Measurements from ENCODE around the gene PRSS33. TPM values are rescaled to one million over a fixed set of nuclear protein-coding genes. Genes with fewer than 3 reads are reported as not detected.

Gene PRSS33
- total RNA-seq (2014; rRNA removed; shearing (Covaris generic); ENCODE audit: low replicate concordance): not detected in 2 replicates

- Histone ChIP-seq H3K9me3 (ENCODE audit: low read length) (no peaks in the 10 kb centered on the region), H3K4me2 (ENCODE audit: low read depth, low read length, poor library complexity, severe bottlenecking) (no peak within 1 kb of the TSS), H3K4me1 (ENCODE audit: low read length) (no peaks in the 10 kb centered on the region), H4K20me1 (ENCODE audit: insufficient read depth, low read depth, low read length) (no peaks in the 10 kb centered on the region), H3K4me3 (ENCODE audit: low read length) (no peak within 1 kb of the TSS), H3K9me2 (replicated peaks; ENCODE audit: insufficient read depth, low read length) (no peaks in the 10 kb centered on the region), H3K9ac (ENCODE audit: low read length) (no peak within 1 kb of the TSS), H3K79me2 (ENCODE audit: low read length) (no peaks in the 10 kb centered on the region), H3K27ac (ENCODE audit: low read length) (no peak within 1 kb of the TSS), H3K27me3 (ENCODE audit: low read length) (no peaks in the 10 kb centered on the region), H2AFZ (ENCODE audit: low read length) (no peak within 1 kb of the TSS), H3K36me3 (ENCODE audit: insufficient read depth, low read length) (no peaks in the 10 kb centered on the region)
- peak; percentile 41 for DNase-seq
Measured at GRCh38 chr16:2787406-2787805, at the start of gene PRSS33. Gene PRSS33, minus strand, starts transcription at chr16:2787560. Its CDS starts 1,013 bp downstream, at chr16:2786547.

- no peak overlapping the region for H3K9ac ChIP-seq (ENCODE audit: low read length)
- H3K4me2 ChIP-seq (ENCODE audit: low read depth, low read length, poor library complexity, severe bottlenecking): no peak overlapping the region
- no peaks in the 10 kb centered on the region for H3K4me1 ChIP-seq (ENCODE audit: low read length)
- no peak overlapping the region for H3K27ac ChIP-seq (ENCODE audit: low read length)
- H3K79me2 ChIP-seq (ENCODE audit: low read length): no peaks in the 10 kb centered on the region
- no peak overlapping the region for H2AFZ ChIP-seq (ENCODE audit: low read length)
- no peaks in the 10 kb centered on the region for H3K27me3 ChIP-seq (ENCODE audit: low read length)
- H3K36me3 ChIP-seq (ENCODE audit: insufficient read depth, low read length): no peaks in the 10 kb centered on the region
- H3K9me3 ChIP-seq (ENCODE audit: low read length): no peaks in the 10 kb centered on the region
- H4K20me1 ChIP-seq (ENCODE audit: insufficient read depth, low read depth, low read length): no peaks in the 10 kb centered on the region
- no peak for DNase-seq
- no peaks in the 10 kb centered on the region for H3K9me2 ChIP-seq (replicated peaks; ENCODE audit: insufficient read depth, low read length)
- no peak overlapping the region for H3K4me3 ChIP-seq (ENCODE audit: low read length)
Measured at GRCh38 chr16:2836646-2837508, 49.5 kb upstream of the PRSS33 start.

GRCh38 chr16:2835638-2836493, 48.5 kb upstream of the PRSS33 start:
- no peak for DNase-seq
- Histone ChIP-seq H2AFZ (ENCODE audit: low read length) (no peak overlapping the region), H3K4me3 (ENCODE audit: low read length) (no peak overlapping the region), H3K9me3 (ENCODE audit: low read length) (no peaks in the 10 kb centered on the region), H3K9ac (ENCODE audit: low read length) (no peak overlapping the region), H3K4me1 (ENCODE audit: low read length) (no peaks in the 10 kb centered on the region), H3K36me3 (ENCODE audit: insufficient read depth, low read length) (no peaks in the 10 kb centered on the region), H3K27ac (ENCODE audit: low read length) (no peak overlapping the region), H4K20me1 (ENCODE audit: insufficient read depth, low read depth, low read length) (no peaks in the 10 kb centered on the region), H3K79me2 (ENCODE audit: low read length) (no peaks in the 10 kb centered on the region), H3K4me2 (ENCODE audit: low read depth, low read length, poor library complexity, severe bottlenecking) (no peak overlapping the region), H3K9me2 (replicated peaks; ENCODE audit: insufficient read depth, low read length) (no peaks in the 10 kb centered on the region), H3K27me3 (ENCODE audit: low read length) (no peaks in the 10 kb centered on the region)

GRCh38 chr16:2834968-2835367, 47.6 kb upstream of the PRSS33 start:
- no peaks in the 10 kb centered on the region for H3K9me2 ChIP-seq (replicated peaks; ENCODE audit: insufficient read depth, low read length)
- H3K4me2 ChIP-seq (ENCODE audit: low read depth, low read length, poor library complexity, severe bottlenecking): no peak overlapping the region
- no peaks in the 10 kb centered on the region for H3K9me3 ChIP-seq (ENCODE audit: low read length)
- no peaks in the 10 kb centered on the region for H3K4me1 ChIP-seq (ENCODE audit: low read length)
- no peaks in the 10 kb centered on the region for H3K27me3 ChIP-seq (ENCODE audit: low read length)
- H3K27ac ChIP-seq (ENCODE audit: low read length): no peak overlapping the region
- H3K4me3 ChIP-seq (ENCODE audit: low read length): no peak overlapping the region
- no peak overlapping the region for H2AFZ ChIP-seq (ENCODE audit: low read length)
- no peaks in the 10 kb centered on the region for H3K79me2 ChIP-seq (ENCODE audit: low read length)
- no peak overlapping the region for H3K9ac ChIP-seq (ENCODE audit: low read length)
- H3K36me3 ChIP-seq (ENCODE audit: insufficient read depth, low read length): no peaks in the 10 kb centered on the region
- DNase-seq: no peak
- no peaks in the 10 kb centered on the region for H4K20me1 ChIP-seq (ENCODE audit: insufficient read depth, low read depth, low read length)

- peak; percentile 50 for DNase-seq
- Histone ChIP-seq H3K27me3 (ENCODE audit: low read length) (no peaks in the 10 kb centered on the region), H3K9me3 (ENCODE audit: low read length) (no peaks in the 10 kb centered on the region), H3K4me1 (ENCODE audit: low read length) (no peaks in the 10 kb centered on the region), H4K20me1 (ENCODE audit: insufficient read depth, low read depth, low read length) (no peaks in the 10 kb centered on the region), H2AFZ (ENCODE audit: low read length) (no peak overlapping the region), H3K4me2 (ENCODE audit: low read depth, low read length, poor library complexity, severe bottlenecking) (no peak overlapping the region), H3K9ac (ENCODE audit: low read length) (no peak overlapping the region), H3K36me3 (ENCODE audit: insufficient read depth, low read length) (no peaks in the 10 kb centered on the region), H3K79me2 (ENCODE audit: low read length) (no peaks in the 10 kb centered on the region), H3K4me3 (ENCODE audit: low read length) (no peak overlapping the region), H3K9me2 (replicated peaks; ENCODE audit: insufficient read depth, low read length) (no peaks in the 10 kb centered on the region), H3K27ac (ENCODE audit: low read length) (no peak overlapping the region)
Measured at GRCh38 chr16:2833776-2834175, 46.4 kb upstream of the PRSS33 start.

GRCh38 chr16:2831203-2831602, 43.8 kb upstream of the PRSS33 start:
- H2AFZ ChIP-seq (ENCODE audit: low read length): no peak overlapping the region
- no peak overlapping the region for H3K4me2 ChIP-seq (ENCODE audit: low read depth, low read length, poor library complexity, severe bottlenecking)
- no peak overlapping the region for H3K27ac ChIP-seq (ENCODE audit: low read length)

GRCh38 chr16:2830355-2830695, 43.0 kb upstream of the PRSS33 start:
- Histone ChIP-seq H3K36me3 (ENCODE audit: insufficient read depth, low read length) (no peaks in the 10 kb centered on the region), H3K4me1 (ENCODE audit: low read length) (no peaks in the 10 kb centered on the region), H3K79me2 (ENCODE audit: low read length) (no peaks in the 10 kb centered on the region), H3K27me3 (ENCODE audit: low read length) (no peaks in the 10 kb centered on the region), H3K9me3 (ENCODE audit: low read length) (no peaks in the 10 kb centered on the region), H3K27ac (ENCODE audit: low read length) (no peak overlapping the region), H3K4me3 (ENCODE audit: low read length) (no peak overlapping the region), H3K9ac (ENCODE audit: low read length) (no peak overlapping the region), H2AFZ (ENCODE audit: low read length) (no peak overlapping the region), H3K9me2 (replicated peaks; ENCODE audit: insufficient read depth, low read length) (no peaks in the 10 kb centered on the region), H4K20me1 (ENCODE audit: insufficient read depth, low read depth, low read length) (no peaks in the 10 kb centered on the region), H3K4me2 (ENCODE audit: low read depth, low read length, poor library complexity, severe bottlenecking) (no peak overlapping the region)
- no peak for DNase-seq

More at GRCh38 chr16:2831203-2831602, 43.8 kb upstream of the PRSS33 start:
- H3K9me3 ChIP-seq (ENCODE audit: low read length): no peaks in the 10 kb centered on the region
- no peaks in the 10 kb centered on the region for H3K79me2 ChIP-seq (ENCODE audit: low read length)
- no peaks in the 10 kb centered on the region for H3K4me1 ChIP-seq (ENCODE audit: low read length)
- H3K36me3 ChIP-seq (ENCODE audit: insufficient read depth, low read length): no peaks in the 10 kb centered on the region
- H3K9ac ChIP-seq (ENCODE audit: low read length): no peak overlapping the region
- H4K20me1 ChIP-seq (ENCODE audit: insufficient read depth, low read depth, low read length): no peaks in the 10 kb centered on the region
- DNase-seq: no peak
- no peaks in the 10 kb centered on the region for H3K27me3 ChIP-seq (ENCODE audit: low read length)
- H3K4me3 ChIP-seq (ENCODE audit: low read length): no peak overlapping the region
- H3K9me2 ChIP-seq (replicated peaks; ENCODE audit: insufficient read depth, low read length): no peaks in the 10 kb centered on the region
